NCI-H526 treated with DMSO at 0.1 percent for 48 hours (cell line): ENCODE results near the gene SLC10A1.

Experiments used
- DNase-seq: peaks from one replicate; lab custom pipeline; 2025; lab: John Stamatoyannopoulos, UW

SLC10A1 gene

GRCh38 chr14:69808919-69809808 is 12.1 kb upstream of the SLC10A1 start:
- no peak for DNase-seq

- no peak for DNase-seq
Observed at GRCh38 chr14:69807192-69807591, 10.2 kb upstream of the SLC10A1 start.

- no peak for DNase-seq
Observed at GRCh38 chr14:69804902-69805301, 7.9 kb upstream of the SLC10A1 start.

GRCh38 chr14:69803753-69804152 is 6.7 kb upstream of the SLC10A1 start:
- no peak for DNase-seq

DNA sequence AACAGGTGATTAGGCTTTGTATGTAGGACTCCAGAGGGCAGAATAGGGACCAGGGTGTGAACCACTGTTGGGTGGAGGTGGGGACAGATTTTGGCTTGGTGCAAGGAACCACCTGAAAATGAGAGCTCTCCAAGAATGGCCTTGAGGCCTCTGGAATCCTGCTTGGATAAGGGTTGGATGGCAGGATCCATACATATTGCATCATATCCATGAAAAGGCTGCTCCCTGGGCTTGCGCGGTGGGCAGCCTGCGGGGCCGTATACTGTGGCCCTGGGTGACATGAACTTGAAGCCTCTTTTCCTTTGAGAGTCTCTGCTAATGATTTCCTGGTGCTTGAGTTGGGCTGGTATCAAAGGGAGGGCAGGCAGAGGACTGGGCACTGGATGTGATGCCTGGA is 1.3 kb upstream of the SLC10A1 start:
- no peak for DNase-seq

- no peak for DNase-seq
Observed at GRCh38 chr14:69797573-69798338, 715 bp upstream of the SLC10A1 start.

DNA sequence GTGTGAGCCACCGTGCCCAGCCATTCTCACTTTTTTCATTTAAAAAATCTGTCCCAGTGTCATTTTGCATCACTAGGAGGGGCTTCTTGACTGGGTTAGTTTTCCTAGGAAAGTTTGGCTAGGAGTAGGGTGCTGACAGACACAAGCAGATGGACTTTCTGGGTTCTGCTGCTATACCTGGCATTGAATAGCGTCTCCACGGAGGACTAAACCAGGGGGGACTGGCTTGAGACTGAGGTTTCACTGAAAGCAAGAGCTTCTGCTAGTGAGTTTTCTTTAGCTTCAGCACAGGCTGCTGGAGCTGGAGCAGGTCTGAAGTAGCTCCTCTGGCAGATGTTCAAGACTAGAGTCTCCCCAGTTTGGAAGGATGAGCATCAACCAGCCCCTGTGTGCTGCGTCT is 1.4 kb downstream of the SLC10A1 start:
- DNase-seq: no peak

GRCh38 chr14:69794791-69795190 is 2.2 kb downstream of the SLC10A1 start:
- DNase-seq: no peak

DNA sequence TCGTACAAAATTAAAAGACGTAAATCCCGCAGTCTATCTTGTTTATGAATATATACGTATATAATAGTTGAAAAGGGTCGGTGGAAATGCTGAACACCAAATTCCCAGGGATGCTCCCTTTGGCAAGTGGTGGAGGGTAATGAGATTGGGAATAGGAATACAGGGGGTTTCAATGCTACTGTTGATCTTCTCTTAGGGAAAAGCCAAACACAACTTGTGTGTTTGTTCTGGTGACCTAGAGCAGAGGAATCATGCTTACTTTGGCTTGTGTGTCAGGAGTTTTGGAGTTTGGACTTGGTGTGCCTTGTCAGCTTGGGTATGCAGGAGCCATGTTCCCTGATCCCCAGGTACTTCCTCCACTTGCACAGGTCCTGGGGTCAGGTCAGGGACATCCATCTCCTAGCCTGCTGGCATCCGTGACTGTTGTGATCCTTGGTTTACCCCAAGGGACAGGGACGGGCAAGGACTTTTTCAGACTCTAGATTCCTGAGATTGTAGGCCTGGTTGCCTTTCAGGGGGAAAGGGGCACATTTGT is 4.1 kb downstream of the SLC10A1 start:
- no peak for DNase-seq

GRCh38 chr14:69789118-69789640 is 7.9 kb downstream of the SLC10A1 start:
- DNase-seq: no peak

DNA sequence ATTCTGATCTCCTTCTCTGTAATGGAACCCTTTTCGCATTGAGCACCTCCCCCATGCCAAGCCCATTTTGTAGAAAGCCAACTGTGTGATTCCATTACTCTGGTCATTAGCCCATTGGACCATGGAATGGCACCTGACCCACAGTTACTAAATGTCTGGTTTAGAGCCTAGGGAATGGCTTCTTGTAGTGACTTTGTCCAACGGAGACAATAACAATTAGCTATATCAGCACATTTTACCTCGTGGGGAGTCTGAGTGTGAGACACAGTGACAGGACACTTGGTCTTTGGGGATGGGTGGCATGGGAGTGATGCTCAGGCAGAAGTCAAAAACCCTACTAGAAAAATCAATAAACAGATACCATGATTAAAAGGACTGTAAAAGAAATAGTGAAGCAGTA is 10.4 kb downstream of the SLC10A1 start:
- no peak for DNase-seq

GRCh38 chr14:69784942-69785341 is 12.1 kb downstream of the SLC10A1 start:
- no peak for DNase-seq

DNA sequence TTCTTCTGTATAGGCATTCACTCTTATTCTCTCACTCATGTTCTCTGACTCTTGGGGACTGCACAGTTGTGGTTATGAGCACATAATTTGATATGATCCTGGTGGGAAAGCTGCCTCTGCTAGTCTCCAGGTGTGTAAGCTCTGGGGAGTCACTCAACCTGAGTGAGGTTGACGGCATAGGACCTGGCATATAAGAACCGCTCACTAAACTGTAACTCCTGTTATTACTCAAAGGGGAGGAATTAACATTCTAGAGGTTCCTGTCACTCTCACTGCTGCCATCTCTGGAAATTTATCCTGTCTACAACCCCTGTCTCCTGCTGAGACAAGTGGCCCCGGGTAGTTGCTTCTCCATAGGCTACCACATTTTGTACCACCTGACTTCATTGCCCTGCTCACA is 16.1 kb downstream of the SLC10A1 start:
- DNase-seq: no peak

GRCh38 chr14:69780092-69780491 is 16.9 kb downstream of the SLC10A1 start:
- no peak for DNase-seq

DNA sequence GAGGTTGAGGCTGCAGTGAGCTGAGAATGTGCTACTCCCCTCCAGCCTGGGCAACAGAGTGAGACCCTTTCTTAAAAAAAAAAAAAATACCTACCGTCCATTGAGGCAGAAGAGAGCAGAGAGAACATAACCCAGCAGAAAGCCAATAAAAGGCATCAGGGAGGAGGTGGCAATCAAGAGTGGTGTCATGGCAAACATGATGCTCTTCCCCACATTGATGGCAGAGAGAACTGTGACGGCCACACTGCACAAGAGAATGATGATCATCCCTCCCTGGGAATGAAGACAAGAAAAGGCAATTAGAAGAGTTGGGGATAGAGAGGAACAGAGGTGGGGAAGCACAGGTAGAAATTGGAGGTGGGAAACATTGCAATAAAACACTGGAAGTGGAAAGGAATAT is 18.0 kb downstream of the SLC10A1 start:
- no peak for DNase-seq

DNA sequence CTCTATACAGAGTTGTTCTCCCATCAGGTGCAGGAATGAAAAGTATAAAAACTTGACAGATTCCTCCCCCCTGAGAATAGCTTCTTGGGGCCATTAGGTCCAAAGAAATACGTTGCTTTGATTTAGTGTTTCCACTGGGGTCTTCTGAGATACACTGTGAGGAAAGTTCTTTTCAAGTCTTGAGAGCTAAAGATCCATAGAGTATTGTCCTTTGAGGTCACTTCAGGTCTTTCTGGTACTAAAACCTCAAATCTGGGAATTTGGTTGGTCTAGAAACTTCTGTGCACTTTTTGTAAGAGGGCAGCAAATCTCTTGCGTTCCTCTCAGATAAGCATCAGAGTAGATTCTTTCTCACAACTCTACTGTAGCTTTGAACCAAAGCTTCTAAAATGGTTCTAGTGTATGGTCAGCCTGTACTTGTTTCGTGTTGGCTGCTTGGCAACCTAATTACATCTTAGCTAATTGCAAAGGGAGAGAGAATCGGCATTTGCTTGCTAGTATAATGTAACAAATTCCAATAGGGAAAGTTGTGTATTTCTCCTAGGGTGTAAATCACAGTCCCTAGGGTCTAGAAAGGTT is 20.1 kb downstream of the SLC10A1 start:
- no peak for DNase-seq

- DNase-seq: no peak
Observed at GRCh38 chr14:69775012-69775411, 22.0 kb downstream of the SLC10A1 start.

DNA sequence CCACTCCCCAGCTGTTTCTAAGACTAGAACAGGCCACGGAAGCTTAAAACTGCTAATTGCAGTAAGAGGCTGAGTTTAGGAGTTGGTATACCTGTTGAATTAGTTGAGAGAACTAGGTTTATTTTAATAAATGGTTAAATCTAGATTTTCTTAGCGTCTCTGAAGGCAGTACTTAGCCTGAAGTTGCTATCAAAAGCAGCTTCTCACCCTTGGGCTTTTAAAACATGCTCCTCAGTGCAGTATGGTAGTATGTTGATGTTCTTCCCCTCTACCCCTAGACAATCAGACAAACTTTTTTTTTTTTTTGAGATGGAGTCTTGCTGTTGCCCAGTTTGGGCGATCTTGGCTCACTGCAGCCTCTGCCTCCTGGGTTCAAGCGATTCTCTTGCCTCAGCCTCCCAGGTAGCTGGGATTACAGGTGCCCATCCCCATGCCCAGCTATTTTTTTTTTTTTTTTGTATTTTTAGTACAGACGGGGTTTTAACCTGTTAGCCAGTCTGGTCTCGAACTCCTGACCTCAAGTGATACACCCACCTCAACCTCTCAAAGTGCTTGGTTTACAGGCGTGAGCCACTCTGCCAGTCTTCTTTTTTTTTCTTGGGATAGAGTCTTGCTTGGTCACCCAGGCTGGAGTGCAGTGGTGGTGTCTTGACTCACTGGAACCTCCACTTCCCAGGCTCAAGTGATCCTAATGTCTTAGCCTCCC is 23.3 kb downstream of the SLC10A1 start:
- no peak for DNase-seq

GRCh38 chr14:69772082-69773017 is 24.7 kb downstream of the SLC10A1 start:
- no peak for DNase-seq

DNA sequence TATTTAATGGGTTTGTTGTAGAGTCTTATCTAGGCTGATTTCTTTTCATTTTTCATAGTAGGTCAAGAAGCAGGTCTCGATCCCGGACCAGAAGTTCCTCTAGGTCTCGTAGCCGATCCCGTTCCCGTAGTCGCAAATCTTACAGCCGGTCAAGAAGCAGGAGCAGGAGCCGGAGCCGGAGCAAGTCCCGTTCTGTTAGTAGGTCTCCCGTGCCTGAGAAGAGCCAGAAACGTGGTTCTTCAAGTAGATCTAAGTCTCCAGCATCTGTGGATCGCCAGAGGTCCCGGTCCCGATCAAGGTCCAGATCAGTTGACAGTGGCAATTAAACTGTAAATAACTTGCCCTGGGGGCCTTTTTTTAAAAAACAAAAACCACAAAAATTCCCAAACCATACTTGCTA is 25.9 kb downstream of the SLC10A1 start:
- no peak for DNase-seq

- no peak for DNase-seq
Observed at GRCh38 chr14:69770559-69770958, 26.5 kb downstream of the SLC10A1 start.
